Left lung (tissue), 10 donors: ENCODE measurements around the gene ADGB. TPM values are rescaled to one million over a fixed set of nuclear protein-coding genes. Genes with fewer than 3 reads are reported as not detected.

Source experiments
- ATAC-seq: fragments of 200-7000 bp; cut with Tn5 transposase; one replicate; pipeline ENCODE4 v1.9.1; 2020; ENCODE audit warnings: moderate library complexity
- DNase-seq, 4 donors: peaks; one replicate each; pipeline ENCODE4 v3.0.0-alpha.2; 2013 to 2020
- H3K27ac ChIP-seq, 2 donors: fragments of 200-600 bp; sonication (generic) in 1 of 2; one replicate each; pipeline versions ENCODE4 v1.5.0 to v1.8.0; 2020 to 2021
- H3K27me3 ChIP-seq, 2 donors: fragments of 200-600 bp; sonication (generic) in 1 of 2; one replicate each; pipeline versions ENCODE4 v1.5.0 to v1.8.0; 2020 to 2021
- H3K36me3 ChIP-seq, 2 donors: fragments of 200-600 bp; sonication (generic) in 1 of 2; one replicate each; pipeline versions ENCODE4 v1.5.0 to v1.8.0; 2020 to 2021
- H3K4me1 ChIP-seq, 2 donors: fragments of 200-600 bp; one replicate each; pipeline ENCODE4 v1.8.0; 2021
- H3K4me3 ChIP-seq, 2 donors: fragments of 200-600 bp; sonication (generic) in 1 of 2; one replicate each; pipeline versions ENCODE4 v1.5.0 to v1.8.0; 2020 to 2021; ENCODE audit warnings: mild to moderate bottlenecking in 1 of 2
- H3K9me3 ChIP-seq, 2 donors: fragments of 200-600 bp; sonication (generic) in 1 of 2; one replicate each; pipeline versions ENCODE4 v1.5.0 to v1.8.0; 2020 to 2021
- intact Hi-C, 2 donors: fragments of 100-400 bp; cut with DNase I; formaldehyde crosslinking; loops; one replicate each; pipeline versions ENCODE4 v1.11.2 to v1.14.2; 2022
- polyA plus RNA-seq, 6 donors: library from polyadenylated mRNA; unstranded; fragments of 120-200 nt; gene quantifications; one replicate each; pipeline ENCODE4 v1.2.1, GENCODE V29; 2013; ENCODE audit not compliant: insufficient read length in 6 of 6
- total RNA-seq, 2 donors: library from RNA; stranded (reverse); fragmentation: NEBNext Ultra II Directional; extraction: Animal tissue kit (Norgen Biotek cat#: 25700); gene quantifications; one replicate each; pipeline ENCODE4 v1.2.1, GENCODE V29; 2021
- TF ChIP-seq, protein P1 (sequence below), 2 donors: fragments of 200-600 bp; sonication (generic) in 1 of 2; IDR thresholded peaks; one replicate each; pipeline versions ENCODE4 v1.5.0 to v1.8.0; 2021; ENCODE audit warnings: antibody characterized with exemption in 2 of 2
- donor health status: DM: no; HTN: yes; CAD: no.
- donor health status: DM: no; HTN: no; CAD: no.

ADGB gene
- total and polyA plus RNA-seq, 8 donors = 0.67 to 5.9 (median 2.5) TPM; not detected in 1

DNA sequence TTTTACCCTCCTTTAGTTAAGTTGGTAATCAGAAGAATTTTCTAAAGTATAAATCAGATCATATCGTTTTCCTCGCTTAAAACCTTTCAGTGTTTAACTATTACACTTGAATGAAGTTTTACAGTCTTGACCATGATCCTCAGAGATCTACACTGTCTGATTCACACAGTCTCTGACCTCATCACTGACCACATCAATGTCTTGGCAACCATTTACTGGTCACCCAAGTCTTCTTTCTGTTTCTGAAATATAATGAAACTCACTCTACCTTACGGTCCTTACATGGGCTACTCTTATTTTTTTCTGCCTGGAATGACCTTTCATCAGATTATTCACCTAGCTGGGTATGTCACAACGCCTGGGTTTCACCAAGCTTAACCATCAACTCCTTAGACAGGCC lies 71.4 kb downstream of the ADGB start:
- Histone ChIP-seq H3K4me3 (no peak overlapping the region), H3K36me3 (no peaks in the 10 kb centered on the region), H3K4me1 (no peaks in the 10 kb centered on the region), H3K27ac (no peak overlapping the region), H3K9me3 (no peaks in the 10 kb centered on the region), H3K27me3 (no peaks in the 10 kb centered on the region)
- intact Hi-C loops = no loop called here
- TF ChIP-seq, protein P1, sequence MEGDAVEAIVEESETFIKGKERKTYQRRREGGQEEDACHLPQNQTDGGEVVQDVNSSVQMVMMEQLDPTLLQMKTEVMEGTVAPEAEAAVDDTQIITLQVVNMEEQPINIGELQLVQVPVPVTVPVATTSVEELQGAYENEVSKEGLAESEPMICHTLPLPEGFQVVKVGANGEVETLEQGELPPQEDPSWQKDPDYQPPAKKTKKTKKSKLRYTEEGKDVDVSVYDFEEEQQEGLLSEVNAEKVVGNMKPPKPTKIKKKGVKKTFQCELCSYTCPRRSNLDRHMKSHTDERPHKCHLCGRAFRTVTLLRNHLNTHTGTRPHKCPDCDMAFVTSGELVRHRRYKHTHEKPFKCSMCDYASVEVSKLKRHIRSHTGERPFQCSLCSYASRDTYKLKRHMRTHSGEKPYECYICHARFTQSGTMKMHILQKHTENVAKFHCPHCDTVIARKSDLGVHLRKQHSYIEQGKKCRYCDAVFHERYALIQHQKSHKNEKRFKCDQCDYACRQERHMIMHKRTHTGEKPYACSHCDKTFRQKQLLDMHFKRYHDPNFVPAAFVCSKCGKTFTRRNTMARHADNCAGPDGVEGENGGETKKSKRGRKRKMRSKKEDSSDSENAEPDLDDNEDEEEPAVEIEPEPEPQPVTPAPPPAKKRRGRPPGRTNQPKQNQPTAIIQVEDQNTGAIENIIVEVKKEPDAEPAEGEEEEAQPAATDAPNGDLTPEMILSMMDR (IDR thresholded peaks at IDR 0.05) = no peak
- DNase-seq (no peak), ATAC-seq (no peak)

DNA sequence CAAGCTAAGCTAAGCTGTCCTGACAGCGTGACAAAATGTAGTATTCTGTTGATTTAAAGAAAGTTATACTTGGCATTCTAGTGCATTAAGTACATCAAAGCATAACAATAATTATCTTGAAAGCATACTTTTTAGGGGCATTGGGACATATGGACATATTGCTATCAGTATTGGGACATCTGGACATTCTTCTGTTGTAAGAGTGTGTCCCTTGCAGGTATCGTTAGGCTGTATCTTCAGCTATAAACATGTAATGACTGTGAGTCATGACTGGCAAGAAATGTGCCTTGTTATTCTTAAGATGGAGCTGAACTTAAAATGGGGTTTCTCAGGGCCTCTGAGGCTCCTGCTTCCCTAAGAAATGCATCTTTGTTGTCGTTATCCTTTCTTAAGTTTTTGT lies 74.3 kb downstream of the ADGB start:
- no peak for ATAC-seq
- TF ChIP-seq, protein P1 (IDR thresholded peaks at IDR 0.05) = no peak
- Histone ChIP-seq H3K9me3 (no peaks in the 10 kb centered on the region), H3K27me3 (no peaks in the 10 kb centered on the region), H3K4me3 (no peak overlapping the region), H3K27ac (no peak overlapping the region), H3K4me1 (no peaks in the 10 kb centered on the region), H3K36me3 (no peaks in the 10 kb centered on the region)
- DNase-seq = no peak
- intact Hi-C loops = no loop called here

DNA sequence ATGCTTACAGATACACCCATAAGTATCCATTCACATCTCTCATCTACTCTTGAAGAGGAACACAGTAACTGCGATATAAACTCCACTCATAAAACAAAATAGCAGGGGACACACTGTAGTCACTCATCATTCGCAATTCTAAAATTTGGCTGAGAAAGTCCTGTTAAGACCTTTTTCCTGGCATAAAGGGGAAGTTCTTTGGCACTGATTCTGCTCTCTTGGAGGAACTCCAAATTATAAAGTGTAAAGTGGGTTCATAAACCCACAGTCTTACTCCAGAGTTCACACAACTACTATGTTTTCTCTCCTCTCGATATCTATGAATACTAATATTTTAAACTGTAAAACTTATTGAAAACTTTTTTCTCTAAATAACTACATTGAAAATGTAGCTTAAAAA lies 80.6 kb downstream of the ADGB start:
- Histone ChIP-seq H3K27me3 (no peaks in the 10 kb centered on the region), H3K4me3 (no peak overlapping the region), H3K36me3 (no peaks in the 10 kb centered on the region), H3K4me1 (no peaks in the 10 kb centered on the region), H3K27ac (no peak overlapping the region), H3K9me3 (no peaks in the 10 kb centered on the region)
- ATAC-seq (no peak), DNase-seq (no peak)
- TF ChIP-seq, protein P1 (IDR thresholded peaks at IDR 0.05) = no peak
- intact Hi-C loops = no loop called here

DNA sequence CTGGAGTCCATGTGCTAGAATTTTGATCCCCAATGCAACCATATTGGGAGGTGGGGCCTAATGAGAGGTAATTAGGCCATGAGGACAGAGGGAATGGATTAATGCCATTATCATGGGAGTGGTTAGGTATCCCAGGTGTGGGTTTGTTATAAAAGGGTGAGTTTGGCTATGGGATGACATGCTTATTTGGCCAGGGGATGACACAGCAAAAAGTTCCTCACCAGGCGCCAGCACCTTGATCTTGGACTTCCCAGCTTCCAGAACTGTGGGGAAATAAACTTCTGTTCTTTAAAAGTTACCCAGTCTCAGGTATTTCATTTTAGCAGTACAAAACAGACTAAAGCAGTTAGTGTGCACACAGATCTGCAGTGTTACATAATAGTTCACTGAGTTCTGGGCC lies 84.1 kb downstream of the ADGB start:
- Histone ChIP-seq H3K27me3 (no peaks in the 10 kb centered on the region), H3K36me3 (no peaks in the 10 kb centered on the region), H3K9me3 (no peaks in the 10 kb centered on the region), H3K4me1 (no peaks in the 10 kb centered on the region), H3K27ac (no peak overlapping the region), H3K4me3 (no peak overlapping the region)
- TF ChIP-seq, protein P1 (IDR thresholded peaks at IDR 0.05) = no peak
- DNase-seq (no peak), ATAC-seq (no peak)
- intact Hi-C loops = no loop called here

DNA sequence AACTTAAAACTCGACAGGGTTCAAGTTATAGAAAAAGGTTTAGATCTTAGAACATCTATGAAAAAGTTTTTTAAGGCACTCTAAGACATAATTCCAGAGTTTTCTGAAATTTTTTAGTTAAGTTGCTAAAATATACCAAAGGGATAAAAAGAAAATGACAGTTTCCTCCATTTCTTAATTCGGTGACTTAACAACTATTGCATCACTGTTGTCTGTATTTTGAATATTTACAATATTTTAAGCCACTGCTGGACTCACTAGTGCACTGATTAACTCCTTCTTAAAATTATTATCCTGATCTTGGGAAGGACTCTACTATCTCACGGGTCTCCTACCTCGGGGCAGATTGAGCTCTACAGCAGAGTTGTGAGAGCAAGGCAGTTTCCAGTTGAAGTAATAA lies 91.0 kb downstream of the ADGB start:
- no peak overlapping the region for H3K4me3 ChIP-seq
- no peak overlapping the region for H3K27ac ChIP-seq
- DNase-seq = no peak
- intact Hi-C loops = no loop called here
- no peak for ATAC-seq
- no peaks in the 10 kb centered on the region for H3K27me3 ChIP-seq
- no peaks in the 10 kb centered on the region for H3K4me1 ChIP-seq
- TF ChIP-seq, protein P1 (IDR thresholded peaks at IDR 0.05) = no peak
- no peaks in the 10 kb centered on the region for H3K36me3 ChIP-seq
- no peaks in the 10 kb centered on the region for H3K9me3 ChIP-seq
